ENCODE measurements around the gene ADH4. TPM values are rescaled to one million over a fixed set of nuclear protein-coding genes. Genes with fewer than 3 reads are reported as not detected.

The ADH4 gene
- total and polyA plus RNA-seq, 2 experiments from 2014 or later = not detected

- TF ChIP-seq ZNF462 (CRISPR knock-in tag; IDR thresholded peaks at IDR 0.05) = no peak
- no peak for TF ChIP-seq EZH2 (IDR thresholded peaks at IDR 0.05; ENCODE audit: low read depth, unreplicated experiment)
- TF ChIP-seq ZNF114 (CRISPR knock-in tag; IDR thresholded peaks at IDR 0.05) = no peak
Observed at GRCh38 chr4:99151452-99151851, 7.4 kb upstream of the ADH4 start (continued).

DNA sequence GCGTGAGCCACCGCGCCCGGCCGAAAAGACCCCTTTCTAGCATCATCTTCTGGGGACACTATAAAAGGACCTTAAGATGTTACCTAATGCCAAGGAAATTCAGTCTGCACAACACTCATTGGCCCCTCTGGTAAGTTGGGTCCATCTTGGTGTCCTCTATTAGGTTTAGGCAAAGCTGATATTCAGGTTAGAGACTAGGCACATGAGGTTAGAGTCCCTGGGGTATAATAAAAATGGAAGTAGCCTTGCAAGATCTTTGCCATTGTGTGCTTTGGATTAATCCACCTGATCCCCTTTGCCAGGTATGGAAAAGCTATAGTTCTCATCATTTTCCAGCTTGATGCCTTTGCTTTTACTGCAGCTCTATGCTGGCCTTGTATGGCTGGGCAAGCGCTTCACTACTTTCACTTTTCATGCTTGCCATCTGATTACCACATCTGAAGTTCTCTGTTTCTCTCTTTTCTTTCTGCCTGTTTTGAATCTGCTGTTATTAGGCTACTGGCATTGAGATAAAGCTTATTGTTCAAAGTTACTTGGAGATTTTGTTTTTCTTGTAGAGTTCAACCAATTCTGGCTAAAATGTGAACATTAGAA lies 5.4 kb upstream of the ADH4 start:
- H3F3A ChIP-seq (replicated peaks; ENCODE audit: low read depth) = no peaks in the 10 kb centered on the region
- Mint-ChIP-seq H3K36me3 (ENCODE audit: low read depth) (peaks cover 28% of the 10 kb centered on the region), H3K4me3 (no peak overlapping the region), H3K27ac (no peak overlapping the region), H3K9me3 (peaks cover 34% of the 10 kb centered on the region), H3K27me3 (ENCODE audit: insufficient read depth, low read depth, poor library complexity) (peaks cover 1% of the 10 kb centered on the region), H3K4me1 (no peaks in the 10 kb centered on the region)
- no peak overlapping the region for H3K4me2 ChIP-seq
- 0 out of 2 replicates have a peak, but pooled peaks cover 4% of the 10 kb centered on the region for H3K9me2 ChIP-seq (ENCODE audit: insufficient read depth)
- H3K27ac ChIP-seq (ENCODE audit: low read depth) = no peak overlapping the region
- H3K4me1 ChIP-seq (ENCODE audit: insufficient read depth) = no peaks in the 10 kb centered on the region
- no peaks in the 10 kb centered on the region for H3K36me3 ChIP-seq (ENCODE audit: insufficient read depth)
- no peaks in the 10 kb centered on the region for H4K20me1 ChIP-seq (replicated peaks; ENCODE audit: insufficient read depth)
- ATAC-seq = no peak
- no peak overlapping the region for H3K4me3 ChIP-seq
- H3K27me3 ChIP-seq (ENCODE audit: insufficient read depth) = no peaks in the 10 kb centered on the region
- no peaks in the 10 kb centered on the region for H3K79me2 ChIP-seq (replicated peaks; ENCODE audit: insufficient read depth)
- no peak overlapping the region for H2AFZ ChIP-seq
- DNase-seq (ENCODE audit: low spot score) = no peak
- TF ChIP-seq JUNB (IDR thresholded peaks at IDR 0.05; ENCODE audit: unreplicated experiment) = no peak
- TF ChIP-seq STAT1 (IDR thresholded peaks at IDR 0.05; ENCODE audit: unreplicated experiment) = no peak
- TF ChIP-seq EZH2phosphoT487 (IDR thresholded peaks at IDR 0.05; ENCODE audit: unreplicated experiment) = no peak
- no peak for TF ChIP-seq CTCF (conservative IDR thresholded peaks at IDR 0.05; ENCODE audit: low read depth in 2 of 2)
- TF ChIP-seq EZH2 (IDR thresholded peaks at IDR 0.05; ENCODE audit: low read depth, unreplicated experiment) = no peak
- no peak for TF ChIP-seq CREB1 (CRISPR knock-in tag; IDR thresholded peaks at IDR 0.05; ENCODE audit: low read depth)
- no peak for TF ChIP-seq NANOG (IDR thresholded peaks at IDR 0.05; ENCODE audit: borderline replicate concordance)
- TF ChIP-seq ZNF114 (CRISPR knock-in tag; IDR thresholded peaks at IDR 0.05) = no peak
- no peak for TF ChIP-seq POLR2AphosphoS5 (IDR thresholded peaks at IDR 0.05; ENCODE audit: low read depth)

All from GM23338 (cell line).